OCI-LY3 (cell line): Measurements from ENCODE around the gene BRAT1.

ENCODE experiments used
- CTCF ChIP-seq: fragments of 200-600, 300-600 bp; sonication (generic); IDR thresholded peaks from 2 replicates; pipeline ENCODE4 v1.5.1; 2014; ENCODE audit warnings: antibody characterized with exemption, low read length, low read depth
- EZH2phosphoT487 ChIP-seq: fragments of 200-600 bp; shearing (Covaris generic); IDR thresholded peaks from 2 replicates; pipeline ENCODE4 v1.6.1; 2018; ENCODE audit warnings: antibody characterized with exemption, mixed run types, low read depth

- no peak for TF ChIP-seq CTCF
- no peak for TF ChIP-seq EZH2phosphoT487
These were observed 47.4 kb downstream of the BRAT1 start for GRCh38 chr7:2507917-2508306.
